Epithelial cell of proximal tubule (primary cell): ENCODE measurements around the gene PI4K2A. TPM values are rescaled to one million over a fixed set of nuclear protein-coding genes. Genes with fewer than 3 reads are reported as not detected.
"Not testable (repeated sequence)": the region's sequence is repeated elsewhere in the genome, so short reads cannot be mapped to it uniquely, and the experiment has no call there.

Experiments used
- DNase-seq: peaks from one replicate; pipeline ENCODE4 v3.0.0-alpha.2; 2011; ENCODE audit warnings: low read depth
- H3K4me3 ChIP-seq: 2 replicates; pipeline ENCODE4 v1.5.1; 2011; ENCODE audit warnings: low read depth, mild to moderate bottlenecking, low read length
- CTCF ChIP-seq: conservative IDR thresholded peaks from 2 replicates; pipeline ENCODE4 v1.5.1; 2012; ENCODE audit warnings: low read depth, mild to moderate bottlenecking, low read length
- total RNA-seq: library from RNA; depleted of rRNA; stranded (reverse); fragments of >200 nt; gene quantifications from 2 replicates; pipeline ENCODE4 v1.2.3, GENCODE V29; 2015

PI4K2A gene
- total RNA-seq, 1 donor from 2014 or later, result 14.0 TPM

- TF ChIP-seq CTCF, result no peak
- no peak for DNase-seq
- H3K4me3 ChIP-seq, result no peak overlapping the region
Observed at GRCh38 chr10:97629289-97629688, 11.2 kb upstream of the PI4K2A start.

GRCh38 chr10:97631098-97631497, 9.4 kb upstream of the PI4K2A start:
- no peak for TF ChIP-seq CTCF
- no peak overlapping the region for H3K4me3 ChIP-seq
- DNase-seq, result no peak

- peak within 1 kb of the TSS; percentile 90 for H3K4me3 ChIP-seq
- no peak for DNase-seq
- no peak for TF ChIP-seq CTCF
Observed at GRCh38 chr10:97632949-97633884, 7.3 kb upstream of the PI4K2A start, which contains the start of gene MORN4. Gene MORN4, minus strand, starts transcription at chr10:97633500. Its CDS starts 13,847 bp downstream, at chr10:97619653.

- peak overlapping the region; percentile 90 for H3K4me3 ChIP-seq
- peak; percentile 26 for TF ChIP-seq CTCF
- DNase-seq, result no peak
Observed at GRCh38 chr10:97633921-97634320, 6.5 kb upstream of the PI4K2A start.

GRCh38 chr10:97635577-97635976, 4.9 kb upstream of the PI4K2A start:
- no peak overlapping the region for H3K4me3 ChIP-seq
- TF ChIP-seq CTCF, result no peak

GRCh38 chr10:97639090-97639489, 1.4 kb upstream of the PI4K2A start:
- H3K4me3 ChIP-seq, DNase-seq: not testable (repeated sequence)

More at GRCh38 chr10:97635577-97635976, 4.9 kb upstream of the PI4K2A start:
- no peak for DNase-seq

GRCh38 chr10:97640868-97641811, 669 bp downstream of the PI4K2A start:
- no peak for TF ChIP-seq CTCF
- no peak for DNase-seq
- peak overlapping the region; percentile 84 for H3K4me3 ChIP-seq

- DNase-seq, H3K4me3 ChIP-seq: not testable (repeated sequence)
Observed at GRCh38 chr10:97642471-97643159, 2.1 kb downstream of the PI4K2A start.
